Esophagus squamous epithelium (tissue), 4 donors: Measurements from ENCODE around the gene TRERF1.

ENCODE experiments used
- CTCF ChIP-seq, 6 experiments: fragments of 450-650 bp in 4 of 6; fragments of 200-600 bp in 2 of 6; sonication (generic) in 2 of 6; IDR thresholded peaks; one replicate each; pipeline ENCODE4 v1.5.1; 2016 to 2019; ENCODE audit warnings: antibody characterized with exemption in 6 of 6, mild to moderate bottlenecking in 4 of 6, moderate library complexity in 4 of 6
- POLR2A ChIP-seq, 4 donors: fragments of 450-650 bp; IDR thresholded peaks; one replicate each; pipeline ENCODE4 v1.6.1; 2017; ENCODE audit warnings: antibody characterized with exemption in 4 of 4, mild to moderate bottlenecking in 4 of 4, moderate library complexity in 3 of 4

- no peak for TF ChIP-seq CTCF (IDR thresholded peaks at IDR 0.05)
- no peak for TF ChIP-seq POLR2A (IDR thresholded peaks at IDR 0.05)
Observed at GRCh38 chr6:42182101-42182500, 269.6 kb downstream of the TRERF1 start.
